GM19468 (cell line): ENCODE data around the gene HHIPL1.
A peak's percentile ranks its signal among the peaks of the same experiment; 100 is the strongest.

Source experiments
- ATAC-seq: cut with Tn5 transposase; IDR thresholded peaks from one replicate; pipeline ENCODE4 v1.9.1; 2021; ENCODE audit warnings: mild to moderate bottlenecking, moderate library complexity, moderate number of reproducible peaks; ENCODE audit not compliant: unreplicated experiment; ENCODE audit errors: extremely low read depth

HHIPL1 gene

DNA sequence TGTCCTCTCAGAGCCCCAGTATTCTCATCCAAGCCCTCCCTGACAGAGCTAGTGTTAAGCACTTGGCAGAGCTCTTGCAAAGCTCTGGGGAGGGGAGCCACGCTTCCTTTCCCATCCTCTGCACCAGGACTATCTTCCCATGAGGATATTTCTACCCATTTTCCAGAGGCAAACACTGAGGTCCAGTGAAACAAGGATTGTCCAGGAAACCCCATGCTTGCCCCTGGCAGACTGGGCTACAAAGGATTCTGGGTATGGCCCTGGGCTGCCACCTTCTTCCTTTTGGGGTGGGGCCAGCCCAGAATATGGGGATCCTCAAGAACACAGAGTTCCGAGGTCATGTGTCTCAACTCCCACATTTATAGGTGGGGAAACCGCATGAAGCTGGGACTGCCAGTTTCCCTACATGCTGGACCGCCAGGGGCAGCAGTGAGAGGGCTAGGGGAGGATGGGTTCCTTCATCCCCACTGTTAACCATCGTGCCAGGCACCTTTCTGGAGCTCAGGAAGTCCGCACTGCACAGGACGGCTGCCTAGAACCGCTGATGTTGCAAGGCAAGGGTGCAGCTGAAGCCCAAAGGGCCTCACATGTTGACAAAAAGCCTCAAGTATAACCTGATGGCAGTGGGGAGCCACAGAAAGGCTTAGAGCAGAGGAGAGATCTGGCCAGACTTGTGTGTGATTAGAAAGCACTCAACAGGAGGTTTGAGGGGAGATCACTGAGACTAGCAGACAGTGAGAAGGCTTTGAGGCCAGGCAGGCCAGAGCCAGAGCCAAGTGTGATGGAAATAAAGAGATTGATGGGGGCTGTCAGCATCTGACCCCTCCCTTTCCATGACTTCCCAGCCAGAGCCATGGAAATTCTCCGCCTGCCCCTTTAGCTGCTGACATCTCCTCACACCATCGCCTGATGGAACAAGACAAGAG lies 35.4 kb upstream of the HHIPL1 start:
- ATAC-seq = no peak

DNA sequence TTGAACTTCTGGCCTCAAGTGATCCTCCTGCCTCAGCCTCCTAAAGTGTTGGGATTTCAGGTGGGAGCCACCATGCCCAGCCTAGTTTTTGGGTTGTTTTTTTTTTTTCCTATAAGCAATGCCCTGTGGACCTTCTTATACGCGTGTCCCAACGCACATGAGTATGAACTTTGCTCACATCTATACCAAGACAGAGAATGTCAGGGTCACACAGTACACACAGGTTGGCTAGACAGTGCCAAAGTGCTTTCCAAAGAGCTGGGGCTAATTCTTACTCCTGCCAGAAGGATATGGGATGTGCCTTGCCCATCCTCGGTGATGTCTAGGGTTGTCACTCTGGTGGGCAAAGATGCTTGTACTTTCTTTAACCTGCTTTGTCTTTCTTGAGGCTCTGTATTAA lies 33.3 kb upstream of the HHIPL1 start:
- no peak for ATAC-seq

DNA sequence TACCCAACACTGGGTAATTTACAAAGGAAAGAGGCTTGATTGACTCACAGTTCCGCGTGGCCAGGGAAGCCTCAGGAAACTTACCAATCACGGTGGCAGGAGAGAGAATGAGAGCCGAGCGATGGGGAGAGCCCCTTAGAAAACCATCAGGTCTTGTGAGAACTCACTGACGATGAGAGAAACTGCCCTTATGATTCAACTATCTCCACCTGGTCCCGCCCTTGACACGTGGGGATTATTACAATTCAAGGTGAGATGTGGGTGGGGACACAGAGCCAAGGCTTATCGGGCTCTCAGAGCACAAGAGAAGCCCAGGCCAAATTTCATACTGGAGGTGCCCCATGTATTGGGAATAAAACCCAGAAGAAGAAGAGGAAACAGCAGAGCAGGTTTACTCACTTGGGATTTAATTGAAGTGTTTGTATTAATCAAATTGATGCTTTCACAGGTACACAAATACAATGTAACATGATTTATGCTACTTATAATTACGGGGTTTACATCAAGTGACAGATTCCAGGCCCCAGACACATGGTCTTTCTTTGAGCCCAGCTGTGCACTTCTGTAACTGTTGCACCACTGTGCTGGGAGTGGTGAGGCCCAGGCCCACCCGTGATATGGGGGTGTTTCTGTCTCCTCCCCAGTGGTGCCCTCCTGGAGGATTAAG lies 32.7 kb upstream of the HHIPL1 start:
- no peak for ATAC-seq

DNA sequence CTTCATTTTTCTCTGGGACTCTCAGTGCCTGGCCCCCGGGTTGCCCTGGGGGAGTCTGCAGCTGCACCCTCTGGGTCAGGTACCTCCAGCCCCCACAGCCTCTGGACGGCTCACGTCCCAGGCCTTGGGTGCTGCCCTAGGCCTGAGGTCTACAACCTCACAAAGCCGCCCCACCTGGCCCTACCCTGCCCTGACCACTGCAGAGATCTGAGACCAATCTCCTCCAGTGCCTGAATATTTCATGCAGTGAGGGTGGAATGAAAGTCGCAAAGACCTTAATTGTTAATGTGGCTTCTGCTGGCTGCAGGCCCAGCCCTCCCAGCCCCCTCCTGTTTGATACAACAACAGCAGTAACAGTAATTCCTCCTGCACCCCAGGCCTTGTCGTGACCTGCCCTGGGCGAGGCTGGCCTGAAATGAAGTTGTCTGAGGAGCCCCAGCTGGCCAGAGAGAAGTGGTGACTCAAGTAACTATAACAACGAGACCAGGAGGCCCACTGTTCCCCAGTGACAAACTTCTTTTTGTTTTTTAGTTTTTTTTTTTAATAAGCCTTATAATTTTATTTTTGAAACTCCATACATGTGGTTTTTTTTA lies 32.1 kb upstream of the HHIPL1 start:
- ATAC-seq = no peak

DNA sequence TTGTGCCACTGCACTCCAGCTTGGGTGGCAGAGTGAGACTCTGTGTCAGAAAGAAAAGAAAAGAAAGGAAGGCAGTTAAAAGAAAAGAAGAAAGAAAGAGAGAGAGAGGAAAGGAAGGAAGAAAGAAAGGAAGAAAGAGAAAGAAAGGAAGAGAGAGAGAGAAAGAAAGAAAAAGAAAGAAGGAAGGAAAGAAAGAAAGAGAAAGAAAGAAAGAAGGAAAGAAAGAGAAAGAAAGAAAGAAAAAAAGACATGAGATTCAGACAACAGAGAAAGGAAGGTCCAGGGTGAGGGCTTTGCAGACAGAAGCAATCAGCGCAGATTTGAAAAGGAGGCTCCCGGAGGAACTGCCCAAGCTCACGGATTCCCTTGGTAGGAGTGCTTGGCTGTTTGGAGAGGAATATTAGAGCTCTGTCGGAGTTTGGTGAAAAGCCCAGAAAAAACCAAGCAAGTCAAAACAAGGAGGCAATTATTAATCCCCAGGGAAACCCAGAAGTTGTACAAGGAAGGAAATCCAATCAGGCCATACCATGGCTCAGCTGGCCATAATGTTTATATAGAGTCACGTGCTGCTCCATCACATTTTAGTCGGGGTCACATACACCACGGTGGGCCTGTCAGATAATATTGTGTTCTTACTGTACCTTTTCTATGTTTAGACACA lies 29.3 kb upstream of the HHIPL1 start:
- no peak for ATAC-seq

DNA sequence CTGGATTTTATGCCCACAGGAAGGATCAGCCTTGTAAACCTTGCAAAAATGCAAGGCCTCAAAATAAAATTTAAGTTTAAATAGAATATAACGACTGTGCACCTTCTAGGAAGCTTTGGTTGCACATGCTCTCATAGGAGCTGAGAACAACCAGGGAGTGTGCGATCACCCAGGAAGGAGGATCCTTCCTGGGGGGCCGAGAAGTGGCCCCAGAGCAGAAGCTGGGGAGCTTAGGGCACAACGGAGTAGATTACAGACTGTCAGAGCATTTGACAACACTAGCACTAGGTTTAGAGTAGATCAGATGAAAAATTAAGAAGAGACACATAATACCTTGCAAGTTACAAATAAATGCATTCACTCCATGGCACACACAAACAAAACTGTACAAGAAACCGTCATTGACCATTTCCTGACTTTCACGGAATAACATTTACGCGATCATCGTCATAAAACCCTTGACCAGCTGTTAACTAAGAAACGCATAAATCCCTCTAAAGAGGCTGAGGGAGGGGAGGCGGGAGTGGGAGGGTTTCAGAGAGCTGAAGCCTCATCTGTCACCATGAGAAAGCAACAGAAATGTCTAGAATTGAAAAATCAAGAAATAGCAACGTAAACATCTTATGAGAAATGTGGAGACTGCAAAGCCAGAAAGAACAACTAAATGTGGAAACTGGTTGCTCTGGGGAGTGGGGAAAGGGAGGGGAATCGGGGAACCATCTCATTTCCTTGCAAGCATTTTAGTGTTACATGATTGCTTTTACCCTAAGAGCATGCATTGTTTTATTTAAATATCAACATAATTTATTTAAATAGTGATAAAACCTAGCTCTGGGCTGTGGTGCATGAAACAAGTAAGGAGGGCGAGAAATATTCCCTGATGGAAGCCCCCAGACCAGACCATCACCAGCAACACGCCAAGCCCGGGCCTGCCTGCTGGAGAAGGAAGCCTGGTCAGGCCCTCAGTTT lies 27.8 kb upstream of the HHIPL1 start:
- no peak for ATAC-seq

DNA sequence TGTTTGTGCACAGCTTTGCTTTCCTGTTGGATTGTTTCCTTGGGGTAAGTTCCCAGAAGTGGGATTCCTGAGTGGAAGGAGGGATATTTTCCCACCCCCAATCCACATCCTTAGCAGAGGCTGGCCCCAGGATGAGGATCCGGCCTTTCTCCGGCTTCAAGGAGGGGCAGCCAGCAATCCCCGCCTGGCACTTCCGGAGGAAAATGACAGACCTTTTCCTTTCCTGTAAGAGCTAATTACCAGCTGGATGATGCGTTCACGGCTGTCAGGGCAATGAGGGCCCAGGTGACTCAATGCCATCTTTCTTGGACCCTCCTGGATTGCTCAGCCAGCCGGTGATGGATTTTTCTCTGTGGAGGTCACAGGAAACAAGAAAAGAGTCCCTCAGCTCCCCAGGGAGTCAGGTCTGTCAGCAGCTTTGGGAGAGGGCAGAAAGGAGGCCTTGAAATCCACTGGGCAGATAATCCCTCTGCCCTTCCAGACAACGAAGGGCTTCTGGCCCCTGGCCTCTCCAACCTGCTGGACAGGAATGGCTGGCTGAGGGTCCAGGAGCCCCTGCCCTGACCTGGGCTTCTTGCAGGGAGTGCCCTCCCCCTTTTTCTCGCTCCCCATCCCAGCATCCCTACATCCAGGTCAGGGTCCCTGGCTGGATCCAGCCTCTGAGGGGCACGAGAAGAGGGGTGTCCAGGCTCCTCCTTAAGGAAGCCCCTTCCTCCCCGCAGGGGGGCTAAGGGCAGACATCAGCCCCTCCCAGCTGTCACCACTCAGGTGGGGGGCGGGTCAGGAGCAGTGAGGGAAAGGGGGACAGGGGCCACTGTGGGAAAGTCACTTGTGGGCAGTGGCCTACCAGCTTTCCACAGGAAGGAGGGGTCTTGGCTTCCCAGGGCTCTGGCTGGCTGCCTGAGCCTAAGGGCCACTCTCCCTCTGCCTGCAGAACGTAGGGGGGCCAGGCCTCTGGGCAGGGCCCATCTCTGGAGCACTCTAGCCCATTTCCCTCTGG lies 24.8 kb upstream of the HHIPL1 start:
- ATAC-seq = no peak

DNA sequence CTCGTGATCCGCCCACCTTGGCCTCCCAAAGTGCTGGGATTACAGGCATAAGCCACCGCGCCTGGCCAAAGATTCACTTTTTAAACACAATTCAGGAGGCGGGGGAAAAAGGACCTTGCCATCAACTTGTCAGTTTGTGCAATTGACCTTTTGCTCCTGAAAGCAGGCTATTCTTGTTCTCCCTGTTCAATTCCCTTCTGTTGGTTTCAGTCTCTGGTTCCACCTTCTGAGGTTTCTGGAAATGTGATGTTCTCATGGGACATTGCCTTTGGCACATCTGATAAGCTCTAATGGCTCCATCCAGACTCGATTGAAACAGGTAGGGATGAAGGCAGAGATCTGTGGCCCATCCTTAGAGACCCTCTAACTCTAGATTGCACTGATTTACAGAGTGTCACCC lies 23.0 kb upstream of the HHIPL1 start:
- no peak for ATAC-seq

DNA sequence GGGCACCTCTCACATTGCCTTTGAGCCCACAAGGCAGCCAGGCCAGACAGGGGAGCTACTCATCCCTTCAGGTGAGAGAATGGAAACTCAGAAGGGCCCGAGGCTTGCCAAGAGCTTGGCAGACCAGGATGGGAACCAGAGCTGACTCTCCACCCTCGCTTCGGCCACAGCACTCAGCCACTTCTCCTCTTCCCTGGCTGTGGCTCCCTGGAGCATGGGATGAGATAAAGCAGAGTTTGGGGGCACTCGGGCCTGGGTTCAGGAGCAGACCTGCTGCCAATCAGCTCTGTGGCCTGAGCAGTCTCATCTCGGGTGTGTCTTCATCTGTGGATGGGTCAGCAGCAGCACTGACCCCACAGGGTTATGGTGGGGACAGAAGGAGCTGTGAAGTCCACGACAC lies 20.9 kb upstream of the HHIPL1 start:
- no peak for ATAC-seq

DNA sequence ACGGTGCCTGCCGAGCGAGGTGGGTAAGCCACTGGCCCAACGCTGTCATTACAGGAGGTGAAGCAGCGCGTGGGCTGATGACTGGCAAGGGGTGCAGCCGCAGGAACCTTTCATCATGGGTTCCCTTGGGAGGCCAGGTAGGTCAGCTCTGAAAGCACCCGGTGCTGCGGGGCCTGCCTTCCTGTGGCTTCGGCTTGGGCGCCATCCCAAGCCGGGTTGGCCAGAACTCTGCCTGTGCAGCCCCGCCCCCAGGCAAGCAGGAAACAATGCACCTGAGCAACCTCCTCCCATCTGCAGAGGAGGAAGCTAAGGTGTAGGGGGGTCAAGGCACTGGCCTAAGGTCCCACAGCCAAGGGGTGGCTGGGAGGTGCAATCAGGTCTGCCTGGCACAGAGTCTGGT lies 20.0 kb upstream of the HHIPL1 start:
- ATAC-seq = no peak

DNA sequence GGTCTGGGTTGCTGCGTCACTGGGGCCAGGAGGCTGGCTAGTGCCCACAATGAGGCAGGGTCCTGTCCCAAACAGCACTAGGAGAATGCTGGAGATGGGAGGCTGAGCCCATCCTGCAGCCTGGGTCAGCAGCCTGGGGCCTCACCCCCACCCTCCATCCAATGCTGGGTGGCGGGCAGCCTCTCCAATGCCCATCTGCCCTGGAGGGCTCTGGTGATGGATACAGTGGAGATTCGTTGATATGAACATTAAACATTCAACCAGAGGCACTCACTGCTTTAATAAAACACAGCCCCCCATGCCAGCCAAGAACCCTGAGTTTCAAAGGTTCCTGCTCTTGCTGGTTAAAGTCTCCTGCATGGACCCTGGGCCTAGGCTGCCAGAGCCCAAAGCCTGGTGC lies 19.5 kb upstream of the HHIPL1 start:
- no peak for ATAC-seq

DNA sequence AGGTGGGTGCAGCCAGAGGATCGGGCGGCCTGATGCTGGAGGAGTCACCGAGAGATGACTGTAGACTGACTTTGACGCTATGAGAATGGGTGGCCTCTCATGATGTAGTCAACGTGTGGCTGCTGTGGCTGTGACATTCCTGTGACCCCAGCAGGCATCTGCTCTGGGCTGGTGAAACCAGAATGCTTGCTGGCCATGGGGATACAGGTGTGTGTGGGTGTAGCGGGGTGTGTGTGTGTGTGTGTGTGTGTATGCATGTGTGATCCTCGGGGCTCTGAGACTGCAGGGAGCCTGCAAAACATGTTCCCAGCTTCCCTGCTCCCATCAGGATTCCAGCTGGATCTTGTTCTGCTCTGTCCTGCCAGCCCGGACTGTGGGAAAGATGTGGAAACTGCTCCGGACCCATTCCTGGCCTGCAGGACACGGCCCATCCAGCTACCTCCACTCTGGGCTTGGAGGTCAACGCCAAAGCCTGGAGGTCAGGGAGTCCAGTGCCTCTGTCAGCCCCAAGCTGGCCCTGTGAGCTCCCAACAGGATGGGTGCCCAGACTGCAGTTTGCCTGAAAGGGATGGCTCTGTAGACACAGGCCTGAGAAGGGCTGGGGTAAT lies 18.8 kb upstream of the HHIPL1 start:
- no peak for ATAC-seq

DNA sequence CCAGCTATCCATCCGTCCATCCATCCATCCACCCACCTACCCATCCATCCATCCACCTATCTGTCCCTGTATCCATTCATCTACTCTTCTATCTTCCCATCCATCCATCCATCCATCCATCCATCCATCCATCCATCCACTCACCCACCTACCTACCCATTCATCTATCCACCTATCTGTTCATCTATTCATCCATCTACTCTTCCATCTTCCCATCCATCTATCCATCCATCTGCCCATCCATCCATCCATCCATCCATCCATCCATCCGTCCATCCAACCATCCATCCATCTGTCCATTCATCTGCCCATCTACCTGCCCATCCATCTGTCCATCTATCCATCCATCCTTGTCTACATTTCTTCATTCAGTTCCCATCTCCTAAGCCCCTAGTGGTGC lies 17.8 kb upstream of the HHIPL1 start:
- ATAC-seq = no peak

DNA sequence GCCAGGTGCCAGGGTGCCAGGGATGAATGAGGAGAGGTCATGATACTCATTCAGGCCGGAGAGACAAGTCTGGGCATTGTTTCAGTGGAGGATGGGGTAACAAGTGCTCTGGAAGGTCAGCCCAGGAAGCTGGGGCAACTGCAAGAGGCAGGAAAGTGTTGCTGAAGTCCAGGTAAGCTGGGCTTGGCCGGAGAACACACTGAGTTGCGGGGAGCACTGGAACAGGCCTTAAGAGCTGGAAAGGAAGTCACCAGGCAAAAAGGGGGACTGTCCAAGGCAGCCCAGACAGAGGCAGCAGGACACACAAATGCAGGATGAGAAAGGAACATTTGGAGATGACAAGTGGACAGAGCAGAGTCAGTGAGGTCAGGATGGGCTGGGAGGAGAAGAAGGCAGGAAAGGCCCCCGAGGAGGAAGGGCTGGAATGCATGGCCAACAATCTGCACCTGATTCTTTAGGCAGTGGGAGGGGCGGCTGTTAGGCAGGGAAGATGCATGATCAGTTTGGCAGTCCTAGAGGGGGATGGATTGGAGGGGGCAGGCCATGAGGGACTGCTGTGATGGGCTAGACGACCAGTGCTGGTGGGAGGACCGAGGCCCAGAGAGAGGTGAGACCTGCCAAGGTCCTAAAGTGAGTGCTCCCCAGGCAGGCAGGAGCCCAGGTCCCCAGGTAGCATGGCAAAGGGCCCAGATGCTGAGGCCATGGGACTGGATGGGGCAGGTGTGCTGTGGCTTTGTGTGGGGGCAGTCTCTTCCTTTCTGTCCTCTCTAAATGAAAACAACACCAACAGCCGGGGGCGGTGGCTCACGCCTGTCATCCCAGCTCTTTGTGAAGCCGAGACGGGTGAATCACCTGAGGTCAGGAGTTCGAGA lies 17.2 kb upstream of the HHIPL1 start:
- no peak for ATAC-seq

DNA sequence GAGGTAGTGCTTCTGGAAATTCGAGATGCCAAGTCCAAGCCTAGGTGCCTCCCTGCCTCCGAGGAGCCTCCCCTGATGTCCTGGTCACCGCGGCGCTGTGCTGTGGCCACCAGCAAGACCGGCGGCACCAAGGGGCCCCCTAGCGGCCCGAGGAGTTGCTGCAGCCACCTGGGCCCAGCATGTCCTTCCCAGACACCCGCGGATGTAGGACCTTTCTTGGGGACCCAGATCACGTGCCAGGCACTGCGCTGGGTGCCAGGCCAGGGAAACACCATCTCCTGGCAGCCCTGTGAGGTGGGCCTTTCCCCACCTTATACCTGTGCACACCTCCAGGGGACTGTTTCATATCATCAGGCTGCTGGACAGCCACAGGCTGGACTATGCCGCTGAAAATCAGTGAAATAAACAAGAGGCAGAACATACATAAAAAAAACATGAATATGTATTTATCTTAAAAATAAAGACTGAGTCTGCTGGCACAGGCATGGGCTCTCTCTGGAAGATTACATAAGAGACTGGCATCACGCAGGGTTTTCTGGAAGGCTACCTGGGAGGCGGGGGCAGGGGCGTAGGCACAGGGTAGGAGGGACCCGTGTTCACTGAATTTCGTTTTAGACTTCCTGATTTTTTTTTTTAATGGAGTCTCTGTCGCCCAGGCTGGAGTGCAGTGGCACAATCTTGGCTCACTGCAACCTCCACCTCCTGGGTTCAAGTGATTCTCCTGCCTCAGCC lies 15.9 kb upstream of the HHIPL1 start:
- ATAC-seq = peak; percentile 59

DNA sequence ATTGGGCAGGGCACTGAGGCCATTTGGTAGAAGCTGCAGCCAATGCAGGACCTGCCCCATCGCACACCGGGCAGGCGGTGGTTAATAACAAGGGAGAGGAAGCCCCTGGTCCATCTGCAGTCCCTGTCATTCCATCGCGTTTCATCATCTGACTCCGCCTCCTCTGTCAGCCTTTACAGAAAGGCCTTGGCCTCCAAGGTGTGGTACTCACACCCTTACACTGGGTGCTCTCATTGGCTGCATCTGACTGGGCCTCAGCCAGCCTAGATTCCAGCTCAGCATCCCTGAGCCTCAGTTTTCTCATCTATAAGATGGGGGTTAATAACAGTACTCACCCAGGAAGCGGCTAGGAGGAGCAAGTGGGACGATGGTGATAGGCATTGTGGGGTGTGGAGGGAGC lies 14.7 kb upstream of the HHIPL1 start:
- no peak for ATAC-seq
